Kidney epithelial cell (primary cell): ENCODE data around the gene H6PD. TPM values are rescaled to one million over a fixed set of nuclear protein-coding genes. Genes with fewer than 3 reads are reported as not detected.
A peak's percentile ranks its signal among the peaks of the same experiment; 100 is the strongest.

Source experiments
- DNase-seq: peaks from one replicate; pipeline ENCODE4 v3.0.0-alpha.2; 2010; ENCODE audit warnings: low read depth
- H3K27me3 ChIP-seq: 2 replicates; pipeline ENCODE4 v1.6.0; 2011; ENCODE audit warnings: low read length; ENCODE audit not compliant: control insufficient read depth, insufficient read depth
- H3K36me3 ChIP-seq: 2 replicates; pipeline ENCODE4 v1.5.1; 2011; ENCODE audit warnings: low read length; ENCODE audit not compliant: control insufficient read depth, insufficient read depth
- H3K4me3 ChIP-seq: 2 replicates; pipeline ENCODE4 v1.5.1; 2011; ENCODE audit warnings: low read depth, mild to moderate bottlenecking, control low read depth, low read length
- total RNA-seq: library from RNA; depleted of rRNA; stranded (reverse); fragments of >200 nt; gene quantifications from 2 replicates; pipeline ENCODE4 v1.2.3, GENCODE V29; 2015
- TF ChIP-seq, protein P1 (sequence below): IDR thresholded peaks from 2 replicates; pipeline ENCODE4 v1.5.1; 2011; ENCODE audit warnings: mild to moderate bottlenecking, moderate library complexity, low read length, control low read depth, inconsistent platforms; ENCODE audit not compliant: insufficient read depth, poor library complexity, severe bottlenecking

Gene H6PD
- total RNA-seq, 1 donor from 2014 or later: 24.4 TPM

DNA sequence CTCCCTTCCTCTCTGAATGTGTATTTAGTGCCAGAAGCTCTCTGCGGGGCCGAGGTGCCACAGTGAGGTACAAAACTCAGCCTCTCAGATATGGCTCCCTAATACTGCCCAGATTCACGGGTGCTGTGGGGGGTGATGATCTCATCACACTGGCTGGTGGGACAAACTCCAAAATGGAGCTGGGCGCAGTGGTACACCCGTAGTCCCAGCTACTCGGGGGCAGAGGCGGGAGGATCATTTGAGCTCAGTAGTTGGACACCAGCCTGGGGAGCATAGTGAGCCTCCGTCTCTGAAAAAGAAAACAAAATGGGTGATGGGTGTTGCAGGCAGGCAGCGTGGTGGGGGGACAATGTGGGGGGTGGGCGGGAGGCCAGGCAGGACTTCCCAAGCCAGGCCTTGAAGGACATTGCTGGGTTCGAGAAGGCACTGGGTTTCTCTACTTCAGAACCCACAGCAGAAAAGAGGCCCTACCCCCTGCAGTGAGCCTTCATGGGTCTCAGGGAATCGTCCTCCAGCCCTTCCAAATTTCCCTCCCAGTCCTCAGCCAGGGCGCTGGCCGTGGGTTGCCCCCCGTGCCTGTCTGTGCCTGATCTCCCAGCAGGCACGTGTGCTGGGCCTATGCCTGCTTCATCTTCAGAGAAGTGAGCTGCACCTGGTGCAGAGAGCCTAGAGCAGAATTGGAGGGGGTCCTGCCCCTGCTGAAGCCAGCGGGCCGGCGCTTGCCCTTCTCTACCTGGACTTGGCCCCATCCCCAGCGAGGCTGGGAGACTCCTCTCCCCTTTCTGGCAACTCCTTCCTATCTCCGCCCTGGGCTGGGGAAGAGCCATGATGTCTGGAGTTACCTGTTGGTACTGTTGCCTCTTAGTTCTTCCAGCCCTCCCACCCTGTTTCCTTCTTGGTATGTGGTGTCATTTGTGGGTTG lies 14.0 kb downstream of the H6PD start:
- Histone ChIP-seq H3K36me3 (no peaks in the 10 kb centered on the region), H3K27me3 (no peaks in the 10 kb centered on the region), H3K4me3 (no peak overlapping the region)
- no peak for DNase-seq
- TF ChIP-seq, protein P1, sequence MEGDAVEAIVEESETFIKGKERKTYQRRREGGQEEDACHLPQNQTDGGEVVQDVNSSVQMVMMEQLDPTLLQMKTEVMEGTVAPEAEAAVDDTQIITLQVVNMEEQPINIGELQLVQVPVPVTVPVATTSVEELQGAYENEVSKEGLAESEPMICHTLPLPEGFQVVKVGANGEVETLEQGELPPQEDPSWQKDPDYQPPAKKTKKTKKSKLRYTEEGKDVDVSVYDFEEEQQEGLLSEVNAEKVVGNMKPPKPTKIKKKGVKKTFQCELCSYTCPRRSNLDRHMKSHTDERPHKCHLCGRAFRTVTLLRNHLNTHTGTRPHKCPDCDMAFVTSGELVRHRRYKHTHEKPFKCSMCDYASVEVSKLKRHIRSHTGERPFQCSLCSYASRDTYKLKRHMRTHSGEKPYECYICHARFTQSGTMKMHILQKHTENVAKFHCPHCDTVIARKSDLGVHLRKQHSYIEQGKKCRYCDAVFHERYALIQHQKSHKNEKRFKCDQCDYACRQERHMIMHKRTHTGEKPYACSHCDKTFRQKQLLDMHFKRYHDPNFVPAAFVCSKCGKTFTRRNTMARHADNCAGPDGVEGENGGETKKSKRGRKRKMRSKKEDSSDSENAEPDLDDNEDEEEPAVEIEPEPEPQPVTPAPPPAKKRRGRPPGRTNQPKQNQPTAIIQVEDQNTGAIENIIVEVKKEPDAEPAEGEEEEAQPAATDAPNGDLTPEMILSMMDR: no peak

DNA sequence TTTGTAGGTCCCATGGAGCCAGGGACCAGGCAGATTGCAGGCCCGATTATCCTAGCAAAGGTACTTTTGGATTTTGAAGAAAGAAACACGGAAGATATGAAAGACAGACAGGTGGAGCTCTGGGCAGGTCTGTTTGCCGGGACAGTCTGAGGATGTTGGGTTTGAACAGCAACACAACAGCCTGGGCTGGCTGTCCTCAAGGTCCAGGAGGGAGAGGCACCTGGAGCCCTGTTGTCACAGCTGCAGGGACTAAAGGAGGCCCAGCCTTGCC lies 14.6 kb downstream of the H6PD start:
- H3K4me3 ChIP-seq: no peak overlapping the region
- no peak for DNase-seq
- H3K36me3 ChIP-seq: no peaks in the 10 kb centered on the region
- H3K27me3 ChIP-seq: no peaks in the 10 kb centered on the region
- TF ChIP-seq, protein P1: no peak

DNA sequence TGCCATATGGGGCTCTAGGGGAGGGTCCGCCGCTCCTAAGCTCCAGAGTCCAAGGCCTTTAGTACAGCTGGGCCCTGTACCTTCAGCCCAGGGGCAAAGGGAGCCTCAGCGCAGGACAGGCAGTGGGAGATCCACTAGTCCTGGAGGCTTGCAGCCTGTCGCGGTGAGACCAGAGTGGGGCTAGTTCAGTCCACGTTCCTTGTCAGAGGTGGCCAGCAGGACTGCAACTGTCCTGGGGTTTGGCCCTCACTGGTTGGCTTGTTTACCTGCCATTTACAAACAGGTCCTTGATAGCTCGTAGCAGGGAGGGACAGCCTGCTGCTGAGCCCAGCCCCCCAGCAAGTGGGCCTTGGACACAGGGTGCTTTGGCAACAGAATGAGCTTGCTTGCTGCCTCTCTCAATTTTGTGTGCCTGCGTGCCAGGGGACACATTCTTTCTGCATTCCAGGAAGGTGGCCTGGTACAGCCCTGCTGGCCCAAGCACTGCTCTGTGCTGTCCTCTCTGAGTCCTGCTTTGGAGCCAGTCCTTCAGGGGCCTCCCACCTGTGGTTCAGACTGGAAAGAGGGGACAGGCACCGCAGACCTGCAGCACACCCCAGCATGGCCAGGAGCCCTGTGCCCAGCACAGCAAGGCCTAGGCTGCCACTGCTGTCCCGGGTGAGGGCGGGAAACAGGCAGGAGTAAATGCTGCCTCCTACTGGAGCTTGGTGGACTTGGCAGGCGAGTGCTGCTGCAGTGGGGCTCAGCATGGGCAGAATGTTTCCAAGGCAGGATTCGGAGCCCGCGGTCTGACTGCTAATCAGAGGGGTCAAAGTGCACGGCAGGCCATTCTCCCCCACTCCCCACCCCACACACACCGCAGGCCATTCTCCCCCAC lies 15.2 kb downstream of the H6PD start:
- Histone ChIP-seq H3K36me3 (no peaks in the 10 kb centered on the region), H3K4me3 (no peak overlapping the region), H3K27me3 (no peaks in the 10 kb centered on the region)
- no peak for DNase-seq
- TF ChIP-seq, protein P1: peak; percentile 83

DNA sequence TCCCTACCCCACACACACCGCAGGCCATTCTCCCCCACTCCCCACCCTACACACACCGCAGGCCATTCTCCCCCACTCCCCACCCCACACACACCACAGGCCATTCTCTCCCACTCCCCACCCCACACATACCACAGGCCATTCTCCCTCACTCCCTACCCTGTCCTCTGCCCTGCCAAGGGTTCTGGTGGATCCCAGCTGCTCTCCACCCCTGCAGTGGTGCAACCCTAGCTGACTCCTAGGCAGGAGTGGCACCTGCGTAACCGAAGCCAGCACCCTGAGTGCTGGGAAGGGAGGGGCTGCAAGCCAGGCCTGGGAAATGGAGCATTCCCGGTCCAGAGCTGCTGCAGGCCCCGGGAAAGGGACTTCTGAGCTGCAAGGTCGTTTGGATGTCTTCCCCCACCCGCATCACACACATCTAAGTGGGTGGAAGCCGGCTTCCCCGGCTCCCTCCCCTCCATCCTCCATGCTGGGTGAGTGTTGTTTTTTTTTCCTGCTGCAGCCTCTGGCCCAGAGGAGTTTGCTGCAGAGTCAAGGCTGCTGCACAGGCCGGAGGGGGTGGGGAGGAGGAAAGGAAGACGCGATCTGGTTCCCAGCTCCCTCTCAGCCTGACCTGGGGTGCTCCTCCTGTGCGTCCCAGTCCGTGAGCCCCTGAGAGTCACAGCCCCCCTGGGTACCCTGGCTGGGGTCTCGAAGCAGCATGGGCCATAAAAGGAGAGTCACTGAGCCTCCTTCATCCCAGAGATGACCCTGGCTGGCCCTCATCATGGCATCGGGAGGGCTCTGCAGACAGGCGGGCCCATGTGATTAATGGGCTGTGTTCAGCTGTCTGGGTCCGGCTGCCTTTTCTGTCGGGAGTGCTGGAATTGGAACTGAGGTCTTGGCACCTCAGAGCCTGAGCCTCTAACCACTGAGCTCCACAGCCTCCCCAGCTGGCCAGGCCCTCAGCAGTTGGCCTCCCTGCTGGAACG lies 16.1 kb downstream of the H6PD start:
- TF ChIP-seq, protein P1: no peak
- no peak for DNase-seq

DNA sequence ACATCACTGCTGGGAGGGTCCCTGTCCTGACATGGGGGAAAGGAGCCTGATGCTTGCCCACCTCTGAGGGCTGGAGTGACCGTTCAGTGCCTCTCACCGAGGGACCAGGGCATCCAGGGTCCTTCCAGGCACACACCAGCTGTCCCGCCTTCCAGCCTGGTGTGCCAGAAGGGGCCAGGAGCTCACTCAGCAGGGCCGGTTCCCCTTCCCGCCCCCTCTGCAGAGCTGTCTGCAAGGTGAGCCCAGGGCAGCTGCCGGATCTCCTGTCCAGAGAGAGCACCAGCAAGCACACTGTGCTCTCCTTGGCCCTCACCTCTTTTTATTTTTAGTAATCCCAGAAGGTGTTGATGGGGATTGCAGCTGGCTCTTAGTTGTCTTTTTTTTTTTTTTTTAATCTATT lies 16.9 kb downstream of the H6PD start:
- DNase-seq: no peak
- TF ChIP-seq, protein P1: no peak
- no peaks in the 10 kb centered on the region for H3K27me3 ChIP-seq
- H3K4me3 ChIP-seq: no peak overlapping the region
- no peaks in the 10 kb centered on the region for H3K36me3 ChIP-seq

More for the DNA sequence above, 16.1 kb downstream of the H6PD start:
- Histone ChIP-seq H3K36me3 (no peaks in the 10 kb centered on the region), H3K27me3 (no peaks in the 10 kb centered on the region), H3K4me3 (no peak overlapping the region)
